NK-92 (cell line): ENCODE results near the gene SRMS.
"Not testable (repeated sequence)": the region's sequence is repeated elsewhere in the genome, so short reads cannot be mapped to it uniquely, and the experiment has no call there.

ENCODE experiments used
- DNase-seq: peaks from one replicate; lab custom pipeline; 2025; ENCODE audit not compliant: unreplicated experiment; lab: John Stamatoyannopoulos, UW

Gene SRMS

DNA sequence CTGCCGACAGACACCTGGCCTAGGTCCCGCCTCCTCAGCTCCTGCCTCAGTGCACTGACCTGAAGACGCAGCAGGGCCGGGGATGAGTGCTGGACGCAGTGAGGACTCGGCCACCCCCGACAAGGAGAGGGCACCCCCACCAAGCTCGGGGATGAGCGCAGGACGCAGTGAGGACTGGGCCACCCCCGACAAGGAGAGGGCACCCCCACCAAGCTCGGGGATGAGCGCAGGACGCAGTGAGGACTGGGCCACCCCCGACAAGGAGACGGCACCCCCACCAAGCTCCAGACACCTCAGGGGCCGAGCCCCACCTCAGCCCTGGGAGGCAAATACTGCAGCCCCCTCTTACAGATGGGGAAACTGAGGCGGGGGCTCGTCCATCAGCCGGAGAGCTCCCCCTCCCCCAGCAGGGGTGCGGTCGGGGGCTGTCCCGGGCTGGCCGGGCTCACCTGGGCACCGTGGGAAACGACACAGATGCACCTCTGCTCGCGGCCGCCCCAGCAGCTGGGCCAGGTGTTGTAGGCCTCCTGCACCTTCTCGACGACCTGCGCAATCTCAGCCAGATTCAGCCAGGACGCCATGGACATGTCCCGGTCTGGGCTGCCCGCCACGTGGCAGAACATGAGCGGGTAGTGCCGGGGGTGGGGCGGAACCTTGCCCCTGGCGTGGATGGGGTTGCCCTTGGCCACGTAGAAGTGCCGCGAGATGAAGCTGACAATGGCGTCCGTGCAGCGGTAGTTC lies 19.0 kb upstream of the SRMS start:
- DNase-seq, result no peak

GRCh38 chr20:63565699-63566335 lies 18.3 kb upstream of the SRMS start:
- no peak for DNase-seq

- no peak for DNase-seq
Measured at GRCh38 chr20:63565021-63565698, 17.6 kb upstream of the SRMS start.

DNA sequence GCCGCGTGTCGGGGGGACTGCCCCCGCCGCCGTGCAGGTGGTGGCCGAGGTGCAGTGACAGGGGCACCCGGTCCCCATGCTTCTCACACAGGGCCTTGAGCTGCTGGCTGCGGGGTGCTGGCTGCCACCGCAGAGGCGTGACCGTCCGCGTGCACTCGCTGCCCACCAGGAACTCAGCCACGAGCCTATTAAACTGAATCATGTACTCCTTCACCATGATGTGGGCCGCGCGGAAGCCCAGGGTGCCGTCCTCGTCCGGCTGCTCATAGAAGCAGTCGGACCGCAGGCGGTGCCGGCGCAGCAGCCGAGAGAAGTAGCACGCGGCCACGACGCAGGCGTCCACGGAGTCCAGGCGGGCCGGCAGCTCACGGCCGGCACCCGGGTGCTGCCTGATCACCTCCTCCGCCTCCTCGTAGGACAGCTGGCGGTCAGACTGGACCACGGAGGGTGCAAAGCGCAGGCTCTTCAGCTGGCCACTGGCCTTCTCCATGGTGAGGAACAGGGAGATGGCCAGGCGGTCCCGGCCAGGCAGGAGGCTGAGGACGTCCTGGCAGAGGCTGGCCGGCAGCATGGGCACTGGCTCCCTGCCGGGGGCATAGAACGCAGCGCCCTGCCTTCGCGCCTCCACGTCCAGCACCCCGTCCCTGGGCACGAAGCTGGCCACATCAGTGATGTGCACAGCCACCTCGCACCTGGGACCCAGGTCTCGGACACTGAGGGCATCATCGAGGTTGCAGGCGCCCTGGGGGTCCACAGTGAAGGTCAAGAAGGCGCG lies 16.7 kb upstream of the SRMS start:
- no peak for DNase-seq

GRCh38 chr20:63563225-63563935 lies 15.8 kb upstream of the SRMS start:
- DNase-seq, result no peak

GRCh38 chr20:63562461-63563224 lies 15.1 kb upstream of the SRMS start:
- no peak for DNase-seq

DNA sequence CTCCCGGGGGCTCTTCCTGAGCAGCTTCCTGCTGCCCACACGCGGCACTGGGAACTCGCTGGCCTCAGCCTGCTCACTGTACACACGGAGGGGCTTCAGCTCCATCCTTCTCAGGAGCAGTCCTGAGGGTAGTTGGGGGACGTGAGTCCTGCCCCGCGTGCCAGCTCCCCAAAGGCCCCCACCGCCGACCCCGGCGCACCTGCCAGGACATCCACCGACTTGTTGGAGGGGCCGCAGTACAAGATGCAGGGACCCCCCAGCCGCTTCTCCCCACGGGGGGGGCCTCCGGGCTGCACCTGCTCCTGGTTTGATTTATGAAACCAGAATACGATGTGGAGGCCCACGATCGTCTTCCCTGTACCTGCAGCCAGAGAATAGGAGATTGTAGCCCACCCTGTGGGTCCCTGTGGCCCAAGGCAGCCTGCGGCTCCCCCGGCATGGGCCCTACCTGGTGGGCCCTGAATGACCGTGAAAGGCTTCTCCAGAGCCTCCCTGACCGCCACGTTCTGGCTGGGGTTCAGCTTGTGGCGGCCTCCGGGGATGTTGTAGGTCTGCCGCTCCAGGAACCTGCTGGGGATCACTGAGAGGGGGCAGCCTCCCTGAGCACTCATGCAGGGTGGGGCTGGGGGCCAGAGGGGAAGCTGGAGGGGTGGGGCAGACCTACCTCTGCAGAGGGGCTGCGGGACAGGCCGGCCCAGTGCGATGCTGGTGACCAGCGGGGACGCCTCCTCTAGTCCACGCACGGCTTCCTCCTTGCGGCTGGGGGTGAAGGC lies 14.3 kb upstream of the SRMS start:
- no peak for DNase-seq

DNA sequence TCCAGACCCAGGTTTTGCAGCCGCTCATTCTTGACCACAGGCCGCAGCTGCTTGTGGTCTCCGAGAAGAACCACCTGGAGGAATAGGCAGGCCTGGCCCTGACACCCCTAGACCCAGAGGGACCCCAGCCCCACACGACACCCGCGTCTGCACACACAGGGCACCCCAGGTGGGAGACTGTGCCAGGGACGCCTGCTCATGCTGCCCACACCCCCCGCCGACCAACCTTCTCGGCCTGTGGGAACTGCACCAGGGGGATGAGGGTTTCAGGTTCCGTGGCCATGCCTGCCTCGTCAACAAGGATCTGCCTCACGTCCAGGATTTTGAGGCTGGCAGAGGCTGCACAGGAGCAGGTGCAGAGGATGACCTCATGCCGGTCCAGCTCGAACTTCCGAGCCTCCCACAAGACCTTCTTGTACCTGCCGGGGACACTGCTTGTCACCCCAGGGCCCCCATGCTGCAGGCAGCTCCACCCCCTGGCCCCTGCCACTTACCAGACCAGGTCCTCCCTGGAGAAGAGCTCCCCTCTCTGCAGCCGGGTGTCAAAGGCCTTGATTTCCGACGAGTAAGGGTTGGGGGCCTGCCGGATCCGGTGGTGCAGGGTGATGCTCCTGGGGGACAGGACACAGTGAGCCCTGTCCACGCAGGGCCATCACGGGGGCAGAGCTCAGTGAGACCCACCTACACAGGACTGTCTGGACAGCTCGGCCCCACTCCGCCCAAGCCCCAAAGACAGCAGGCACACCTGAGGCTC lies 13.5 kb upstream of the SRMS start:
- no peak for DNase-seq

DNA sequence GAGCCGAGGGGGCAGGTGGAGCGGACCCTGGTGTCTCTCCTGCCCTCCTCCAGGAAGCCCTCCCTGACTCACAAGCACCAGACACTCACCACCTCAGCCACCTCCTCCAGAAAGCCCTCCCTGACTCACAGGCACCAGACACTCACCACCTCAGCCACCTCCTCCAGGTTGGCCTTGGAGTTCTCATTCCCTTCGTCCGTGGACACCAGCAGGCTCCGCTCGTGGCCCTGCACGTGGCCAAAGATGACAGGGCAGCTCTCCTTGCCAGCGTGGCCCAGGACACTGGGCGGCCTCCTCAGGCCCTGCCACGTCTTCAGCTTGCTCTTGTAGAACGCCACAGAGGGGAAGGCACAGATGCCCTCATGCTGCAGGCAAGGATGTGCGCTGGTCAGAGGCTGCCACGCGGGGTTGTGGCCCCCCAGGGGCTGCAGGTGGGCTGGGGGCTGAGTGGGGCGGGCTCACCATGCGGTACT lies 12.8 kb upstream of the SRMS start:
- DNase-seq, result no peak

- DNase-seq, result not testable (repeated sequence)
Measured at GRCh38 chr20:63559485-63560332, 12.2 kb upstream of the SRMS start.

DNA sequence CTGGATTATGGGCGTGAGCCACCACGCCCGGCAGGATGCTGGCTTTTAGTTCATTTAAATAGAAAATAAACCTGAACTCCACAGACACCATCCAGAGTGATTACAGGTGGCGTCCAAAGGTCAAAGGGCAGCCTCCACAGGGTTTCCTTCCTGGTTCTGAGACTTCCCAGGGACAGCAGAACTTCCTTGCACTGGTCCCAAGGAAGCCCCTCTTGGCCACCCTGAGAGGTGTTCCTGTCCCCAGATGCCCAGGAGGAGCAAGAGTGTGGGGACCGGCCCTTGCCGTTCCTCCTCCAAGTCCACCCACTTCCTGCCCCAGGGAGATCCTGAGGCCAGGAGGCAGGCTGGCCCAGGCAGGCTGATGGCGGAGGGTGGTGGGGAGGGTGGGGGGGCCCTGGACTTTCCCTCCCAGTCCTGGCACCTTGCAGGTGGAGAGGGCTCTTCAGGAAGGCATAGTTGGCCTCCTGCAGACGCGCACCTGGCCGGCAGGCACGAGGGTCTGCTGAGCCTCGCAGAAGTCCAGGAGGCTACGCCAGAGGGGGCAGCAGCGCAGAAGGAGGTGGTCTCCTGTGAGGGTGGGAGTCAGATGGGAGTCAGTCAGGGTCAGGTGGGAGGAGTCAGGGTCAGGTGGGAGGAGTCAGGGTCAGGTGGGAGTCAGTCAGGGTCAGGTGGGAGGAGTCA lies 11.4 kb upstream of the SRMS start:
- DNase-seq, result no peak

GRCh38 chr20:63557481-63557891 lies 9.9 kb upstream of the SRMS start:
- no peak for DNase-seq

GRCh38 chr20:63556873-63557478 lies 9.4 kb upstream of the SRMS start:
- DNase-seq, result no peak

DNA sequence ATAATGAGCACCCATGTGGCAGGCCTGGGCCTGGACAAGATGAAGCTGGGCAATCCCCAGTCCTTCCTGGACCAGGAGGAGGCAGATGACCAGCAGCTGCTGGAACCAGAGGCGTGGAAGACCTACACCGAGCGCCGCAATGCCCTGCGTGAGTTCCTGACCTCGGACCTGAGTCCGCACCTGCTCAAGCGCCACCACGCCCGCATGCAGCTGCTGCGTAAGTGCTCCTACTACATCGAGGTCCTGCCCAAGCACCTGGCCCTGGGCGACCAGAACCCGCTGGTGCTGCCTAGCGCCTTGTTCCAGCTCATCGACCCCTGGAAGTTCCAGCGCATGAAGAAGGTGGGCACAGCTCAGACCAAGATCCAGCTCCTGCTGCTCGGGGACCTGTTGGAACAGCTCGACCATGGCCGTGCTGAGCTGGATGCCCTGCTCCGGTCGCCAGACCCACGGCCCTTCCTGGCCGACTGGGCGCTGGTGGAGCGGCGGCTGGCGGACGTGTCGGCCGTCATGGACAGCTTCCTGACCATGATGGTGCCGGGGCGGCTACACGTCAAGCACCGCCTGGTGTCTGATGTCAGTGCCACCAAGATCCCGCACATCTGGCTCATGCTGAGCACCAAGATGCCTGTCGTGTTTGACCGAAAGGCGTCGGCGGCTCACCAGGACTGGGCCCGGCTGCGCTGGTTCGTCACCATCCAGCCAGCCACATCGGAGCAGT lies 8.3 kb upstream of the SRMS start:
- DNase-seq, result no peak

DNA sequence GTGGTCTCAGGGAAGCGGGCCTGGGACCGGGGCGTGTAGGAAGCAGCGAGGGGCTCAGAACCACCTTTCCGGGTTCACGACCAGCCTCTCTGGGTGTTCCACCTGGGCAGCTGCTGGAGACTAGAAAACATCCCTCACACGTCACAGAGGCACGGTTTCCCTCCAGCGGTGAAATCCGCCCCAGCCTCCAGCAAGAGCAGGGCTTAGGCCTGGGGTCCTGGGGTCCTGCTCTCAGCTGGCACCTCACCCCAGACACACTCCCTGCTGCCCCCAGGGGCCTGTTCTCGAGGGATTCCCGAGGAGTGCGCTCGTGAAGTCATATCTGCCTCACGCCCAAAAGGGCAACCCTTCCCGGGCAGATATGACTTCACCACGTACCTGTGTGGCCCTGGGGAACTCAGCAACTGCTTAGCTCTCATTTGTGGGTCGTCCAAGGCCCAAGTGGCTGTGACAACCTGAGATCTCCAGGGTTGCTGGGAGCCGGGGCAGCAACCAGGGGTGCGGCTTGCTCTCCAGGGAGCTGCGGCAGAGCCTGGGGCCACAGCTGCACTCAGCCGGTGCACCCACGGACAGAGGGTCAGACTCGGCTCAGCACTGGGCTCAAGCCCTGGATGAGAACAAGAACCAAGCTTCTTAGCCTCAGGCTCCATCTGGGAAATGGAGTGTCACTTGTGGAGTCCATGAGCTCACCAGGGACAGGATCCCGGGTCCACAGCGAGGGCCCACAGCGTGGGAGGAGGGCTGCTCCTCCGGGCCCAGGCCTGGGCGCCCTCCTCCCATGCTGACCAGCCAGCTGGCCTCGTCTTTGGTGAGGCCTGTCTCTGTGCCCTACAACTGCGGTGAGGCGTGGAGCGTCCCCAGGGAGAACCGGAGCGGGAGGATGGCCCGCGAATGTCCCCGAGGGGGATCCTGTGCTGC lies 7.1 kb upstream of the SRMS start:
- DNase-seq, result no peak
